PC-9 (cell line): Measurements from ENCODE around the gene PTPRG. TPM values are rescaled to one million over a fixed set of nuclear protein-coding genes. Genes with fewer than 3 reads are reported as not detected.

Experiments used
- BruUV-seq: library from RNA; stranded (reverse); fragments of 400-500 nt; replicated peaks from 2 replicates; lab custom pipeline; 2021; lab: Mats Ljungman, UMichigan
- CTCF ChIA-PET: fragments of 300-600 bp; sonication (Branson Sonifier 250); formaldehyde crosslinking; loops from one replicate; lab custom pipeline; 2022; ENCODE audit warnings: antibody characterized with exemption; lab: Charles Lee
- POLR2A ChIA-PET: fragments of 300-600 bp; sonication (Branson Sonifier 250); formaldehyde crosslinking; loops from one replicate; lab custom pipeline; 2022; ENCODE audit warnings: antibody characterized with exemption; ENCODE audit not compliant: unreplicated experiment; lab: Charles Lee
- DNase-seq, 2 experiments: peaks; one replicate each; pipeline versions ENCODE4 v3.0.0 to v3.0.0-alpha.2; 2015 to 2022; ENCODE audit warnings: mixed read lengths in 1 of 2
- H2AFZ ChIP-seq: fragments of 200-600 bp; sonication (generic); 2 replicates; pipeline ENCODE4 v1.8.1; 2017; ENCODE audit warnings: antibody characterized with exemption
- H3F3A ChIP-seq: fragments of 200-600 bp; sonication (generic); 2 replicates; pipeline ENCODE4 v1.8.1; 2017; ENCODE audit warnings: antibody characterized with exemption, mild to moderate bottlenecking, low read depth; ENCODE audit not compliant: insufficient read depth
- H3K27ac ChIP-seq: fragments of 200-600 bp; sonication (generic); 2 replicates; pipeline ENCODE4 v1.6.1; 2016; ENCODE audit warnings: mixed run types
- H3K27me3 ChIP-seq: fragments of 200-600 bp; sonication (generic); 2 replicates; pipeline ENCODE4 v1.6.1; 2016; ENCODE audit warnings: low read depth, mixed run types; ENCODE audit not compliant: insufficient read depth
- H3K36me3 ChIP-seq: fragments of 200-600 bp; sonication (generic); 2 replicates; pipeline ENCODE4 v1.6.1; 2016; ENCODE audit warnings: low read depth, mixed run types
- H3K4me1 ChIP-seq: fragments of 200-600 bp; sonication (generic); replicated peaks from 2 replicates; pipeline ENCODE4 v1.6.1; 2016; ENCODE audit warnings: mixed run types; ENCODE audit not compliant: insufficient read depth
- H3K4me2 ChIP-seq: fragments of 200-600 bp; sonication (generic); 2 replicates; pipeline ENCODE4 v1.6.1; 2017; ENCODE audit warnings: mixed run types
- H3K4me3 ChIP-seq: fragments of 200-600 bp; sonication (generic); 2 replicates; pipeline ENCODE4 v1.6.1; 2016; ENCODE audit warnings: mixed run types
- H3K79me2 ChIP-seq: fragments of 200-600 bp; sonication (generic); 2 replicates; pipeline ENCODE4 v1.6.1; 2017; ENCODE audit warnings: low read depth, mixed run types
- H3K9me2 ChIP-seq: fragments of 200-600 bp; sonication (generic); 2 replicates; pipeline ENCODE4 v1.8.1; 2017; ENCODE audit warnings: mild to moderate bottlenecking; ENCODE audit not compliant: insufficient read depth
- H3K9me3 ChIP-seq: fragments of 200-600 bp; sonication (generic); 2 replicates; pipeline ENCODE4 v1.8.1; 2016; ENCODE audit warnings: low read depth; ENCODE audit not compliant: insufficient read depth
- H4K20me1 ChIP-seq: fragments of 200-600 bp; sonication (generic); 2 replicates; pipeline ENCODE4 v1.8.1; 2017; ENCODE audit not compliant: insufficient read depth
- CTCF ChIP-seq: fragments of 200-600 bp; sonication (generic); conservative IDR thresholded peaks from 2 replicates; pipeline ENCODE4 v1.6.1; 2017; ENCODE audit warnings: mixed run types, antibody characterized with exemption, mild to moderate bottlenecking, moderate library complexity
- EZH2 ChIP-seq: fragments of 200-600 bp; sonication (generic); IDR thresholded peaks from 2 replicates; pipeline ENCODE4 v1.8.0; 2017; ENCODE audit warnings: antibody characterized with exemption, low read depth
- intact Hi-C: fragments of 100-400 bp; cut with micrococcal nuclease; formaldehyde crosslinking; loops from one replicate; pipeline ENCODE4 v1.10.0; 2022; ENCODE audit not compliant: unreplicated experiment
- total RNA-seq: library from RNA; stranded (reverse); gene quantifications from 2 replicates; pipeline ENCODE4 v1.2.3, GENCODE V29; 2021

PTPRG gene
- total RNA-seq, 1 experiment from 2014 or later, result 32.9 TPM

GRCh38 chr3:61727435-61727834, 166.1 kb downstream of the PTPRG start:
- POLR2A ChIA-PET, result no interaction called here
- Histone ChIP-seq H3F3A (no peaks in the 10 kb centered on the region), H3K27me3 (no peaks in the 10 kb centered on the region), H3K4me1 (no peaks in the 10 kb centered on the region), H2AFZ (no peak overlapping the region), H3K79me2 (no peaks in the 10 kb centered on the region), H3K36me3 (no peaks in the 10 kb centered on the region), H3K4me2 (no peak overlapping the region), H3K4me3 (no peak overlapping the region), H4K20me1 (0 out of 2 replicates have a peak, but pooled peaks cover 6% of the 10 kb centered on the region), H3K9me3 (no peaks in the 10 kb centered on the region), H3K9me2 (no peaks in the 10 kb centered on the region), H3K27ac (no peak overlapping the region)
- no peak for DNase-seq
- no TSS peak for BruUV-seq
- TF ChIP-seq EZH2 (no peak), CTCF (no peak)
- intact Hi-C loops, result no loop called here
- CTCF ChIA-PET, result no interaction called here

- Histone ChIP-seq H3K4me3 (no peak overlapping the region), H3K4me1 (no peaks in the 10 kb centered on the region), H3K36me3 (no peaks in the 10 kb centered on the region), H3K27me3 (no peaks in the 10 kb centered on the region), H3F3A (no peaks in the 10 kb centered on the region), H3K9me3 (no peaks in the 10 kb centered on the region), H3K4me2 (no peak overlapping the region), H3K9me2 (no peaks in the 10 kb centered on the region), H2AFZ (no peak overlapping the region), H3K27ac (no peak overlapping the region), H3K79me2 (no peaks in the 10 kb centered on the region), H4K20me1 (0 out of 2 replicates have a peak, but pooled peaks cover 6% of the 10 kb centered on the region)
- ChIA-PET POLR2A (no interaction called here), CTCF (no interaction called here)
- no peak for TF ChIP-seq EZH2
- no peak for TF ChIP-seq CTCF
- no peak for DNase-seq
- BruUV-seq, result no TSS peak
- intact Hi-C loops, result no loop called here
Observed at GRCh38 chr3:61729038-61729634, 167.8 kb downstream of the PTPRG start.

DNA sequence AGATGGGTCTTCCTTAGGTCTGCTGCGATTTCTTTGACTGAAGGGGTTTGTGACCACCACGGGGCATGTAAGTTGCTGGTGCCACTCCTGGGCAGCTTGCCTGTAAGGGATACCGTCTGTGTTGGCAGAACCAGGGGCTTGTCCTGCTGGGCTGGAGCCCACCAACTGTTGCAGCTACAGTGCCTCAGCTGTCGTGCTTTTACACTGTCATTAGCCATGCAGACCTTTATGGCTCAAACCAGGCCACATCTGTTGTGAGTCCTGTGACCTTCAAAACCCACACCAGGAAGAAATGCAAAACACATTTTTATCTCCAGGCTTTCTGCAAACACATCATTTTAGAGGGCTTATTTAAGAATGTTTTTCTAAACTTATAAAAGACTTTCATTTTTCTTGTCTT, 168.7 kb downstream of the PTPRG start:
- H3K27me3 ChIP-seq, result no peaks in the 10 kb centered on the region
- no peak overlapping the region for H3K4me2 ChIP-seq
- no peaks in the 10 kb centered on the region for H3K9me2 ChIP-seq
- H3K27ac ChIP-seq, result no peak overlapping the region
- 0 out of 2 replicates have a peak, but pooled peaks cover 6% of the 10 kb centered on the region for H4K20me1 ChIP-seq
- BruUV-seq, result no TSS peak
- CTCF ChIA-PET, result no interaction called here
- H3K4me3 ChIP-seq, result no peak overlapping the region
- H3K4me1 ChIP-seq, result no peaks in the 10 kb centered on the region
- no peaks in the 10 kb centered on the region for H3K36me3 ChIP-seq
- H3K79me2 ChIP-seq, result no peaks in the 10 kb centered on the region
- no peaks in the 10 kb centered on the region for H3F3A ChIP-seq
- no peaks in the 10 kb centered on the region for H3K9me3 ChIP-seq
- POLR2A ChIA-PET, result no interaction called here
- H2AFZ ChIP-seq, result no peak overlapping the region
- TF ChIP-seq CTCF (no peak), EZH2 (no peak)
- intact Hi-C loops, result no loop called here
- no peak for DNase-seq
